Lung (tissue), 12 donors: ENCODE results near the gene CFAP221. TPM values are rescaled to one million over a fixed set of nuclear protein-coding genes. Genes with fewer than 3 reads are reported as not detected.

Experiments used
- ATAC-seq: fragments of 200-7000 bp; cut with Tn5 transposase; one replicate; pipeline ENCODE4 v1.9.1; 2020; ENCODE audit warnings: moderate number of reproducible peaks; ENCODE audit not compliant: insufficient read depth, low FRiP score
- DNase-seq, 3 donors: peaks; one replicate each; pipeline ENCODE4 v3.0.0-alpha.2; 2013 to 2017
- H3K27ac ChIP-seq, 2 donors: one replicate each; pipeline ENCODE4 v1.5.1; 2013; ENCODE audit warnings: mild to moderate bottlenecking in 2 of 2, moderate library complexity in 2 of 2, control low read depth in 1 of 2, inconsistent platforms in 1 of 2, low read depth in 1 of 2, low read length in 1 of 2
- H3K27me3 ChIP-seq, 3 donors: one replicate each; pipeline ENCODE4 v1.5.1; 2013; ENCODE audit warnings: low read length in 2 of 3; ENCODE audit not compliant: control insufficient read depth in 3 of 3, insufficient read depth in 3 of 3
- H3K36me3 ChIP-seq, 4 donors: one replicate each; pipeline ENCODE4 v1.5.1; 2013; ENCODE audit warnings: low read length in 4 of 4, mild to moderate bottlenecking in 1 of 4, moderate library complexity in 1 of 4; ENCODE audit not compliant: control insufficient read depth in 4 of 4, insufficient read depth in 4 of 4
- H3K4me1 ChIP-seq, 5 donors: one replicate each; pipeline ENCODE4 v1.5.1; 2013; ENCODE audit warnings: low read length in 5 of 5, mild to moderate bottlenecking in 2 of 5, moderate library complexity in 1 of 5; ENCODE audit not compliant: control insufficient read depth in 5 of 5, insufficient read depth in 5 of 5
- H3K4me3 ChIP-seq: one replicate; pipeline ENCODE4 v1.5.1; 2013; ENCODE audit warnings: mild to moderate bottlenecking, control low read depth, moderate library complexity
- H3K9ac ChIP-seq, 2 donors: one replicate each; pipeline ENCODE4 v1.5.1; 2013; ENCODE audit warnings: low read length in 2 of 2, control low read depth in 1 of 2; ENCODE audit not compliant: insufficient read depth in 1 of 2
- H3K9me3 ChIP-seq, 4 donors: one replicate each; pipeline ENCODE4 v1.5.1; 2013; ENCODE audit warnings: low read length in 3 of 4, mild to moderate bottlenecking in 1 of 4, moderate library complexity in 1 of 4; ENCODE audit not compliant: control insufficient read depth in 4 of 4, insufficient read depth in 3 of 4
- WGBS, 2 donors: extraction: QIAGEN DNeasy Blood & Tissue Kit; methylation state at CpG; one replicate each; pipeline ENCODE4 v1.1.7; 2013; 5-methylcytosine and 5-hydroxymethylcytosine counted together
- polyA plus RNA-seq, 2 donors: library from polyadenylated mRNA; stranded (reverse); fragments of 200-250 nt; gene quantifications; one replicate each; pipeline ENCODE4 v1.2.1, GENCODE V29; 2013
- total RNA-seq, 2 donors: library from RNA; depleted of rRNA in 1 of 2; stranded (reverse); fragments of >200 nt in 1 of 2; gene quantifications; one replicate each; pipeline ENCODE4 v1.2.1, GENCODE V29; 2014 to 2021
- TF ChIP-seq, protein P1 (sequence below): IDR thresholded peaks from 2 replicates; pipeline ENCODE4 v1.5.1; 2012; ENCODE audit warnings: mild to moderate bottlenecking; ENCODE audit errors: control extremely low read depth, extremely low read depth
- donor health status: control.
- donor health status: control.
- donor health status: Bipolar disorder and iron deficiency.
- donor health status: healthy.
- donor health status: DM: yes; HTN: yes; CAD: no.

The CFAP221 gene
- total and polyA plus RNA-seq, 4 donors: 8.6 to 63.5 (median 29.3) TPM

- H3K36me3 ChIP-seq: no peaks in the 10 kb centered on the region
- 64 to 65% methylated on average over 1 of the region's 1 CpG for WGBS, 2 donors
- no peak overlapping the region for H3K27ac ChIP-seq
- H3K4me3 ChIP-seq: no peak overlapping the region
- H3K9ac ChIP-seq: no peak overlapping the region
- TF ChIP-seq, protein P1, sequence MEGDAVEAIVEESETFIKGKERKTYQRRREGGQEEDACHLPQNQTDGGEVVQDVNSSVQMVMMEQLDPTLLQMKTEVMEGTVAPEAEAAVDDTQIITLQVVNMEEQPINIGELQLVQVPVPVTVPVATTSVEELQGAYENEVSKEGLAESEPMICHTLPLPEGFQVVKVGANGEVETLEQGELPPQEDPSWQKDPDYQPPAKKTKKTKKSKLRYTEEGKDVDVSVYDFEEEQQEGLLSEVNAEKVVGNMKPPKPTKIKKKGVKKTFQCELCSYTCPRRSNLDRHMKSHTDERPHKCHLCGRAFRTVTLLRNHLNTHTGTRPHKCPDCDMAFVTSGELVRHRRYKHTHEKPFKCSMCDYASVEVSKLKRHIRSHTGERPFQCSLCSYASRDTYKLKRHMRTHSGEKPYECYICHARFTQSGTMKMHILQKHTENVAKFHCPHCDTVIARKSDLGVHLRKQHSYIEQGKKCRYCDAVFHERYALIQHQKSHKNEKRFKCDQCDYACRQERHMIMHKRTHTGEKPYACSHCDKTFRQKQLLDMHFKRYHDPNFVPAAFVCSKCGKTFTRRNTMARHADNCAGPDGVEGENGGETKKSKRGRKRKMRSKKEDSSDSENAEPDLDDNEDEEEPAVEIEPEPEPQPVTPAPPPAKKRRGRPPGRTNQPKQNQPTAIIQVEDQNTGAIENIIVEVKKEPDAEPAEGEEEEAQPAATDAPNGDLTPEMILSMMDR: no peak
- H3K27me3 ChIP-seq: peaks cover 0 to 2% (median 0%) of the 10 kb centered on the region in 3 donors
- H3K9me3 ChIP-seq: peaks cover 0 to 7% (median 5%) of the 10 kb centered on the region in 4 donors
- ATAC-seq (no peak), DNase-seq (no peak)
- H3K4me1 ChIP-seq: no peaks in the 10 kb centered on the region
Observed at GRCh38 chr2:119536707-119537106, 7.5 kb upstream of the CFAP221 start.

- DNase-seq (no peak), ATAC-seq (no peak)
- no peak overlapping the region for H3K27ac ChIP-seq
- no peak overlapping the region for H3K9ac ChIP-seq
- peaks cover 0 to 7% (median 5%) of the 10 kb centered on the region in 4 donors for H3K9me3 ChIP-seq
- no peaks in the 10 kb centered on the region for H3K4me1 ChIP-seq
- peaks cover 0 to 4% (median 0%) of the 10 kb centered on the region in 3 donors for H3K27me3 ChIP-seq
- no peak overlapping the region for H3K4me3 ChIP-seq
- H3K36me3 ChIP-seq: no peaks in the 10 kb centered on the region
- TF ChIP-seq, protein P1: no peak
Observed at GRCh38 chr2:119537792-119538191, 6.5 kb upstream of the CFAP221 start.

GRCh38 chr2:119541476-119541875, 2.8 kb upstream of the CFAP221 start:
- WGBS, 2 donors: 61 to 62% methylated on average over 2 of the region's 2 CpGs

More at GRCh38 chr2:119541476-119541875, 2.8 kb upstream of the CFAP221 start:
- Histone ChIP-seq H3K4me1 (peaks cover 0 to 25% (median 13%) of the 10 kb centered on the region in 5 donors), H3K36me3 (no peaks in the 10 kb centered on the region), H3K9me3 (peaks cover 0 to 5% (median 0%) of the 10 kb centered on the region in 4 donors), H3K27me3 (peaks cover 0 to 13% (median 0%) of the 10 kb centered on the region in 3 donors), H3K9ac (no peak overlapping the region), H3K4me3 (no peak overlapping the region), H3K27ac (no peak overlapping the region)
- TF ChIP-seq, protein P1: no peak
- DNase-seq (no peak), ATAC-seq (no peak)
